ENCODE results near the gene SYCE3. TPM values are rescaled to one million over a fixed set of nuclear protein-coding genes. Genes with fewer than 3 reads are reported as not detected.

The SYCE3 gene
- total RNA-seq, 1 experiment from 2014 or later = 1.3 TPM

GRCh38 chr22:50507421-50507990 lies 55.2 kb downstream of the SYCE3 start, which contains the start of gene LMF2:
Gene LMF2, minus strand, starts transcription at chr22:50507702. Its CDS starts 27 bp downstream, at chr22:50507675.
- peaks cover 44% of the 10 kb centered on the region for H3K79me2 ChIP-seq (ENCODE audit: low read length)
- intact Hi-C loops (cut with micrococcal nuclease) = no loop called here

DNA sequence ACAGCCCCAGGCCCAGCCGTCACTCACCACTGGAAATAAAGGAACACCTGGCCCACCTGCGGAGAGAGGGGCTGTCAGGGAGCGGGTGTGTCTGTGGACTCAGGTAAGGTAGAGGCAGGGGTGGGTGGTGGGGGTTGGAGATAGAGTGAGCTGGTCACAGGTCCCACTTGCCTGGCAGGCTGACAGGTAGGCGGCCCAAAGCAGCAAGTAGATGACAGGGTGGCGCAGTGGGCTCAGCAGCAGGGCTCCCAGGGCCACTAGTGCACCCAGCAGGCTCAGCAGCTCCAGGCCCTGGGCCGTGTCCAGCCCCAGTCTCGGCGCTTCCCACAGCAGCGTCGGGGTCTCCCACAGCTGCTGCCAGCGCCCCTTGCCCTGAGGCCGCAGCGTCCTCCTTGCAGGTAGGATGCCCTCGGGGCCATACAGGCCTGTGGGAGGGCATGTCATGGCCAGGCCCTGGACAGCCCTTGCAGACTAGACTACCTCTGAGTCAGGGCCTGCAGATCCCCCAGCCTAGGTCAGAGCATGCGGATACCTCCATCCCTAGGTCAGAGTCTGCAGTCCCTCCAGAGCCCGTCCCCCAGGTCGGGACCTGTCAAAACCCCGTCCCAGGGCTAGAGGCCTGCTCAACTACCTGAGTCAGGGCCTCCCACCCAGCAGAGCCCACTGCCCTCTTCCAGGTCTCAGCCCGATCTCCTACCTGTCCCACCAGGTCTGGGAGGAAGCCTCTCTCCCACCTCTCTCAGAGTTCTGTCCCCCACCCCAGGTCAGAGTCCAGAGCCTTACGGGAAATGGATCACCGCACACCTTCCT lies 55.9 kb downstream of the SYCE3 start:
- no peak for TF ChIP-seq EZH2 (IDR thresholded peaks at IDR 0.05; ENCODE audit: low read length, unreplicated experiment)
- TF ChIP-seq EZH2phosphoT487 (IDR thresholded peaks at IDR 0.05; ENCODE audit: borderline replicate concordance, low read length) = no peak
- TF ChIP-seq, protein P1, sequence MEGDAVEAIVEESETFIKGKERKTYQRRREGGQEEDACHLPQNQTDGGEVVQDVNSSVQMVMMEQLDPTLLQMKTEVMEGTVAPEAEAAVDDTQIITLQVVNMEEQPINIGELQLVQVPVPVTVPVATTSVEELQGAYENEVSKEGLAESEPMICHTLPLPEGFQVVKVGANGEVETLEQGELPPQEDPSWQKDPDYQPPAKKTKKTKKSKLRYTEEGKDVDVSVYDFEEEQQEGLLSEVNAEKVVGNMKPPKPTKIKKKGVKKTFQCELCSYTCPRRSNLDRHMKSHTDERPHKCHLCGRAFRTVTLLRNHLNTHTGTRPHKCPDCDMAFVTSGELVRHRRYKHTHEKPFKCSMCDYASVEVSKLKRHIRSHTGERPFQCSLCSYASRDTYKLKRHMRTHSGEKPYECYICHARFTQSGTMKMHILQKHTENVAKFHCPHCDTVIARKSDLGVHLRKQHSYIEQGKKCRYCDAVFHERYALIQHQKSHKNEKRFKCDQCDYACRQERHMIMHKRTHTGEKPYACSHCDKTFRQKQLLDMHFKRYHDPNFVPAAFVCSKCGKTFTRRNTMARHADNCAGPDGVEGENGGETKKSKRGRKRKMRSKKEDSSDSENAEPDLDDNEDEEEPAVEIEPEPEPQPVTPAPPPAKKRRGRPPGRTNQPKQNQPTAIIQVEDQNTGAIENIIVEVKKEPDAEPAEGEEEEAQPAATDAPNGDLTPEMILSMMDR (conservative IDR thresholded peaks at IDR 0.05; ENCODE audit: low read depth, low read length) = no peak
- DNase-seq = no peak
- Histone ChIP-seq H3K9me2 (replicated peaks; ENCODE audit: low read length) (no peaks in the 10 kb centered on the region), H3F3A (ENCODE audit: low read length, unreplicated experiment) (no peaks in the 10 kb centered on the region), H3K4me3 (ENCODE audit: low read length) (peak overlapping the region; percentile 97), H3K27ac (ENCODE audit: low read length) (0 out of 2 replicates have a peak overlapping the region, but pooled peaks have one; percentile 18), H3K9me3 (ENCODE audit: low read length) (no peaks in the 10 kb centered on the region), H3K27me3 (ENCODE audit: low read length) (no peaks in the 10 kb centered on the region), H3K79me2 (ENCODE audit: low read length) (peaks cover 38% of the 10 kb centered on the region), H3K36me3 (ENCODE audit: low read depth, low read length) (no peaks in the 10 kb centered on the region), H4K20me1 (ENCODE audit: low read length) (no peaks in the 10 kb centered on the region), H3K4me2 (ENCODE audit: low read length) (peak overlapping the region; percentile 95), H2AFZ (ENCODE audit: low read length) (peak overlapping the region; percentile 81), H3K9ac (ENCODE audit: low read length) (peak overlapping the region; percentile 95), H3K4me1 (ENCODE audit: insufficient read depth, low read length) (peaks cover 7% of the 10 kb centered on the region)
- CTCF ChIA-PET = no interaction called here
- TSS peak; percentile 69 for BruUV-seq (replicated peaks)
- POLR2A ChIA-PET (ENCODE audit: unreplicated experiment) = no interaction called here
- ATAC-seq = peak; percentile 34; the same call in 1 of the 2 replicates
- intact Hi-C loops (cut with micrococcal nuclease) = no loop called here

More at GRCh38 chr22:50507421-50507990, 55.2 kb downstream of the SYCE3 start, which contains the start of gene LMF2:
- H3K4me2 ChIP-seq (ENCODE audit: low read length) = peak within 1 kb of the TSS; percentile 95
- POLR2A ChIA-PET (ENCODE audit: unreplicated experiment) = interaction anchor here (0.5 to 1.0 kb wide), 6 partner anchors 10 to 153 kb away, joined by 3 to 8 read pairs (median 5); partner anchors contain the start of gene SCO2
- H3K9me2 ChIP-seq (replicated peaks; ENCODE audit: low read length) = no peaks in the 10 kb centered on the region
- peaks cover 7% of the 10 kb centered on the region for H3K4me1 ChIP-seq (ENCODE audit: insufficient read depth, low read length)
- H3K27ac ChIP-seq (ENCODE audit: low read length) = peak within 1 kb of the TSS; percentile 56
- H3K9ac ChIP-seq (ENCODE audit: low read length) = peak within 1 kb of the TSS; percentile 95
- H3K36me3 ChIP-seq (ENCODE audit: low read depth, low read length) = no peaks in the 10 kb centered on the region
- peak; percentile 77 for ATAC-seq
- TF ChIP-seq EZH2phosphoT487 (IDR thresholded peaks at IDR 0.05; ENCODE audit: borderline replicate concordance, low read length) = no peak
- TF ChIP-seq, protein P1 (conservative IDR thresholded peaks at IDR 0.05; ENCODE audit: low read depth, low read length) = no peak
- no peak for TF ChIP-seq EZH2 (IDR thresholded peaks at IDR 0.05; ENCODE audit: low read length, unreplicated experiment)
- H2AFZ ChIP-seq (ENCODE audit: low read length) = peak within 1 kb of the TSS; percentile 81
- CTCF ChIA-PET = interaction anchor here (0.6 to 1.4 kb wide), 3 partner anchors 18 to 256 kb away, joined by 5 to 15 read pairs (median 8); partner anchors contain the start of genes HDAC10 and SCO2
- peak within 1 kb of the TSS; percentile 97 for H3K4me3 ChIP-seq (ENCODE audit: low read length)
- BruUV-seq (replicated peaks) = no TSS peak
- no peaks in the 10 kb centered on the region for H3F3A ChIP-seq (ENCODE audit: low read length, unreplicated experiment)
- H4K20me1 ChIP-seq (ENCODE audit: low read length) = no peaks in the 10 kb centered on the region
- no peaks in the 10 kb centered on the region for H3K27me3 ChIP-seq (ENCODE audit: low read length)
- DNase-seq = peak; percentile 67
- no peaks in the 10 kb centered on the region for H3K9me3 ChIP-seq (ENCODE audit: low read length)
